Endothelial cell of umbilical vein (primary cell): ENCODE results near the gene DDX31. TPM values are rescaled to one million over a fixed set of nuclear protein-coding genes. Genes with fewer than 3 reads are reported as not detected.
"Not testable (repeated sequence)": the region's sequence is repeated elsewhere in the genome, so short reads cannot be mapped to it uniquely, and the experiment has no call there.

Source experiments
- Bru-seq: library from RNA; stranded (reverse); fragments of 400-500 nt; gene quantifications from one replicate; lab custom pipeline; 2021; lab: Mats Ljungman, UMichigan
- BruChase-seq, 2 experiments: library from RNA; stranded (reverse); fragments of 400-500 nt; gene quantifications; one replicate each; lab custom pipeline; 2021; lab: Mats Ljungman, UMichigan
- BruUV-seq: library from RNA; stranded (reverse); fragments of 400-500 nt; replicated peaks from 2 replicates; lab custom pipeline; 2021; lab: Mats Ljungman, UMichigan
- CTCF ChIA-PET: fragments of 300-600, 350-600 bp; sonication (Branson Sonifier 250); formaldehyde crosslinking; loops from one replicate; lab custom pipeline; 2021; ENCODE audit warnings: antibody characterized with exemption, inconsistent platforms; lab: Charles Lee
- POLR2A ChIA-PET: fragments of 300-600, 350-600 bp; sonication (Branson Sonifier 250); formaldehyde crosslinking; loops from one replicate; lab custom pipeline; 2021; ENCODE audit warnings: antibody characterized with exemption, inconsistent platforms; lab: Charles Lee
- DNase-seq: peaks from one replicate; pipeline ENCODE4 v3.0.0-alpha.2; 2011; ENCODE audit warnings: low read depth, low spot score
- FAIRE-seq: peaks from 2 replicates; lab custom pipeline; 2011; peaks lifted over from hg19 to GRCh38; lab: Jason Lieb, UNC
- H2AFZ ChIP-seq: 2 replicates; pipeline ENCODE4 v1.6.0; 2012; ENCODE audit warnings: low read depth, low read length, control low read depth, inconsistent platforms
- H3K27ac ChIP-seq: 2 replicates; pipeline ENCODE4 v1.5.1; 2011; ENCODE audit warnings: low read depth, mild to moderate bottlenecking, control low read depth, low read length, moderate library complexity; ENCODE audit not compliant: insufficient read depth
- H3K27me3 ChIP-seq, 2 experiments: 2 replicates each; pipeline versions ENCODE4 v1.6.0 to v1.6.1; 2011; ENCODE audit warnings: low read length in 2 of 2, mixed read lengths in 1 of 2; ENCODE audit not compliant: control insufficient read depth in 2 of 2, insufficient read depth in 2 of 2
- H3K36me3 ChIP-seq, 2 experiments: 2 replicates in 1 of 2; 3 replicates in 1 of 2; pipeline ENCODE4 v1.5.1; 2011; ENCODE audit warnings: low read length in 2 of 2, mild to moderate bottlenecking in 1 of 2, moderate library complexity in 1 of 2; ENCODE audit not compliant: control insufficient read depth in 2 of 2, insufficient read depth in 2 of 2; ENCODE audit errors: extremely low read depth in 1 of 2
- H3K4me1 ChIP-seq: 3 replicates; pipeline ENCODE4 v1.5.1; 2011; ENCODE audit warnings: mild to moderate bottlenecking, low read length; ENCODE audit not compliant: control insufficient read depth, insufficient read depth; ENCODE audit errors: extremely low read depth
- H3K4me2 ChIP-seq: 2 replicates; pipeline ENCODE4 v1.6.1; 2011; ENCODE audit warnings: low read length, control low read depth, mixed read lengths; ENCODE audit not compliant: insufficient read depth
- H3K4me3 ChIP-seq, 3 experiments: fragments of 200-600 bp in 1 of 3; sonication (generic), shearing (Covaris generic) in 1 of 3; replicated peaks in 1 of 3; 2 replicates each; pipeline ENCODE4 v1.5.1; 2011 to 2016; ENCODE audit warnings: control low read depth in 3 of 3, low read length in 3 of 3, mild to moderate bottlenecking in 2 of 3, inconsistent platforms in 1 of 3, low read depth in 1 of 3, moderate library complexity in 1 of 3; ENCODE audit not compliant: insufficient read depth in 1 of 3
- H3K79me2 ChIP-seq: 2 replicates; pipeline ENCODE4 v1.6.0; 2012; ENCODE audit warnings: low read length, inconsistent platforms; ENCODE audit not compliant: control insufficient read depth, insufficient read depth
- H3K9ac ChIP-seq: replicated peaks from 2 replicates; pipeline ENCODE3; 2011; ENCODE audit warnings: low read length, control low read depth; ENCODE audit not compliant: insufficient read depth; ENCODE audit errors: extremely low read depth
- H3K9me1 ChIP-seq: replicated peaks from 3 replicates; pipeline ENCODE4 v1.6.0; 2011; ENCODE audit warnings: mild to moderate bottlenecking, low read length; ENCODE audit not compliant: control insufficient read depth, insufficient read depth; ENCODE audit errors: extremely low read depth
- H3K9me3 ChIP-seq: replicated peaks from 2 replicates; pipeline ENCODE4 v1.5.1; 2012; ENCODE audit warnings: low read length, inconsistent platforms; ENCODE audit not compliant: control insufficient read depth, insufficient read depth
- H4K20me1 ChIP-seq: replicated peaks from 2 replicates; pipeline ENCODE3; 2011; ENCODE audit warnings: mild to moderate bottlenecking, low read length; ENCODE audit not compliant: control insufficient read depth, insufficient read depth; ENCODE audit errors: extremely low read depth
- EZH2 ChIP-seq: IDR thresholded peaks from 2 replicates; pipeline ENCODE4 v1.6.1; 2012; ENCODE audit warnings: borderline replicate concordance, low read depth, mild to moderate bottlenecking, moderate library complexity, low read length, inconsistent platforms; ENCODE audit not compliant: severe bottlenecking
- FOS ChIP-seq: IDR thresholded peaks from 2 replicates; pipeline ENCODE4 v1.6.1; 2011; ENCODE audit warnings: mild to moderate bottlenecking, low read length, moderate library complexity, borderline replicate concordance; ENCODE audit not compliant: insufficient read depth
- GATA2 ChIP-seq: IDR thresholded peaks from 2 replicates; pipeline ENCODE4 v1.7.0; 2011; ENCODE audit warnings: low read depth, mild to moderate bottlenecking, moderate library complexity, mixed read lengths, low read length; ENCODE audit not compliant: insufficient read length, insufficient read depth
- JUN ChIP-seq: IDR thresholded peaks from 2 replicates; pipeline ENCODE4 v1.6.1; 2011; ENCODE audit warnings: borderline replicate concordance, low read depth; ENCODE audit not compliant: insufficient read length, insufficient read depth
- MAX ChIP-seq: IDR thresholded peaks from 2 replicates; pipeline ENCODE4 v1.6.1; 2011; ENCODE audit not compliant: insufficient read depth, insufficient read length
- MYC ChIP-seq: IDR thresholded peaks from one replicate; pipeline ENCODE4 v1.6.1; 2011; ENCODE audit warnings: mild to moderate bottlenecking, low read depth, low read length
- POLR2A ChIP-seq: IDR thresholded peaks from 2 replicates; pipeline ENCODE4 v1.6.1; 2012; ENCODE audit warnings: low read depth, mild to moderate bottlenecking, control low read depth, low read length
- POLR2AphosphoS5 ChIP-seq: IDR thresholded peaks from 2 replicates; pipeline ENCODE4 v1.6.1; 2012; ENCODE audit warnings: low read depth, mild to moderate bottlenecking, control low read depth, low read length, moderate library complexity; ENCODE audit not compliant: insufficient read depth
- dilution Hi-C: fragments of 300-500 bp; cut with MboI; formaldehyde crosslinking; loops from one replicate; pipeline ENCODE4 v1.15.0; 2019; ENCODE audit warnings: low sequenced_read_pairs; ENCODE audit not compliant: extremely low pct_ligation_motif_present
- intact Hi-C: fragments of 100-400 bp; cut with micrococcal nuclease; formaldehyde crosslinking; loops from one replicate; pipeline ENCODE4 v1.10.0; 2022
- long read RNA-seq: library from polyadenylated mRNA; stranded (forward); transcript quantifications from one replicate; pipeline ENCODE4 v2.0.0, GENCODE V29; 2021
- polyA minus RNA-seq, 3 experiments: library from RNA; depleted of rRNA, polyadenylated mRNA; stranded (reverse); fragments of >200 nt; gene quantifications; 1 replicate in 1 of 3; 2 replicates in 2 of 3; pipeline ENCODE4 v1.2.3, GENCODE V29; 2011
- polyA plus RNA-seq, 4 experiments: library from polyadenylated mRNA; depleted of rRNA in 3 of 4; stranded (reverse) in 3 of 4; unstranded in 1 of 4; fragments of >200 nt; gene quantifications; 2 replicates each; pipeline versions ENCODE4 v1.2.1 to v1.2.3, GENCODE V29; 2011 to 2012; ENCODE audit warnings: missing spikeins in 1 of 4
- total RNA-seq: library from RNA; stranded (reverse); gene quantifications from 2 replicates; pipeline ENCODE4 v1.2.3, GENCODE V29; 2021
- TF ChIP-seq, protein P1 (sequence below), 2 donors: IDR thresholded peaks; 1 replicate in 1 of 2; 2 replicates in 1 of 2; pipeline ENCODE4 v1.5.1; 2011; ENCODE audit warnings: low read length in 2 of 2, mild to moderate bottlenecking in 2 of 2, moderate library complexity in 2 of 2, control low read depth in 1 of 2, inconsistent platforms in 1 of 2, low read depth in 1 of 2; ENCODE audit not compliant: insufficient read depth in 1 of 2; ENCODE audit errors: extremely low read depth in 1 of 2

DDX31 gene
- total RNA-seq (16.3 and 16.4 TPM in 2 replicates), polyA plus RNA-seq (6.6 and 8.0 TPM in 2 replicates), polyA minus RNA-seq (15.0 and 15.5 TPM in 2 replicates), Bru-seq, nascent RNA (percentile 75 among the genes with signal in this experiment), BruChase-seq, experiment 1, labeled RNA remaining after a 6-hour chase (percentile 61 among the genes with signal in this experiment), BruChase-seq, experiment 2, labeled RNA remaining after a 2-hour chase (percentile 77 among the genes with signal in this experiment)
- 9.3 and 10.0 TPM in 2 replicates for polyA plus RNA-seq (2011; cell fraction: cytosol; rRNA removed)
- 21.6 and 23.3 TPM in 2 replicates for polyA plus RNA-seq (2011; cell fraction: nucleus; rRNA removed)
- 15.2 and 15.4 TPM in 2 replicates for polyA plus RNA-seq (2012)
- polyA minus RNA-seq (2011; cell fraction: cytosol; rRNA and poly(A)+ RNA removed) = 28.3 TPM
- 19.7 and 24.4 TPM in 2 replicates for polyA minus RNA-seq (2011; cell fraction: nucleus; rRNA and poly(A)+ RNA removed)
- long read RNA-seq, full-length matches to known transcripts = 19 of 29 reads
- long read RNA-seq, partial matches to known transcripts = 3 of 29 reads
- long read RNA-seq, other reads (novel, unspliced or antisense) = 7 of 29 reads

- dilution Hi-C loops (no loop called here), intact Hi-C loops (loop anchor here (1.0 to 10.0 kb wide), 4 partner anchors 105 to 275 kb away; partner anchors contain the start of genes CFAP77 and TSC1)
- Histone ChIP-seq H3K27me3 (no peaks in the 10 kb centered on the region), H3K27ac (peak within 1 kb of the TSS; percentile 90), H4K20me1 (no peaks in the 10 kb centered on the region), H3K4me2 (peak within 1 kb of the TSS; percentile 88), H3K9ac (peak within 1 kb of the TSS; percentile 99), H3K4me1 (peaks cover 21% of the 10 kb centered on the region), H2AFZ (peak within 1 kb of the TSS; percentile 91), H3K36me3 (no peaks in the 10 kb centered on the region), H3K9me1 (no peaks in the 10 kb centered on the region), H3K79me2 (peaks cover 79% of the 10 kb centered on the region), H3K9me3 (no peaks in the 10 kb centered on the region), H3K4me3 (peak within 1 kb of the TSS; percentile 74 to 92 (median 78))
- TF ChIP-seq, protein P1, sequence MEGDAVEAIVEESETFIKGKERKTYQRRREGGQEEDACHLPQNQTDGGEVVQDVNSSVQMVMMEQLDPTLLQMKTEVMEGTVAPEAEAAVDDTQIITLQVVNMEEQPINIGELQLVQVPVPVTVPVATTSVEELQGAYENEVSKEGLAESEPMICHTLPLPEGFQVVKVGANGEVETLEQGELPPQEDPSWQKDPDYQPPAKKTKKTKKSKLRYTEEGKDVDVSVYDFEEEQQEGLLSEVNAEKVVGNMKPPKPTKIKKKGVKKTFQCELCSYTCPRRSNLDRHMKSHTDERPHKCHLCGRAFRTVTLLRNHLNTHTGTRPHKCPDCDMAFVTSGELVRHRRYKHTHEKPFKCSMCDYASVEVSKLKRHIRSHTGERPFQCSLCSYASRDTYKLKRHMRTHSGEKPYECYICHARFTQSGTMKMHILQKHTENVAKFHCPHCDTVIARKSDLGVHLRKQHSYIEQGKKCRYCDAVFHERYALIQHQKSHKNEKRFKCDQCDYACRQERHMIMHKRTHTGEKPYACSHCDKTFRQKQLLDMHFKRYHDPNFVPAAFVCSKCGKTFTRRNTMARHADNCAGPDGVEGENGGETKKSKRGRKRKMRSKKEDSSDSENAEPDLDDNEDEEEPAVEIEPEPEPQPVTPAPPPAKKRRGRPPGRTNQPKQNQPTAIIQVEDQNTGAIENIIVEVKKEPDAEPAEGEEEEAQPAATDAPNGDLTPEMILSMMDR (IDR thresholded peaks at IDR 0.05; ENCODE audit: extremely low read depth in 1 of 2, insufficient read depth in 1 of 2, low read depth in 1 of 2, low read length in 2 of 2) = peak in 1 of 2 donors; percentile 3
- TF ChIP-seq EZH2 (no peak), GATA2 (no peak), POLR2A (peak; percentile 81), JUN (no peak), POLR2AphosphoS5 (peak; percentile 81), FOS (no peak), MYC (peak; percentile 92), MAX (peak; percentile 83)
- BruUV-seq = no TSS peak
- POLR2A ChIA-PET = interaction anchor here (0.7 kb wide), 1 partner anchor 109 kb away, joined by 6 read pairs; no protein-coding TSS in a partner anchor
- CTCF ChIA-PET = interaction anchor here (1.8 to 4.0 kb wide), 4 partner anchors 24 to 231 kb away, joined by 4 to 15 read pairs (median 10); no protein-coding TSS in a partner anchor
- FAIRE-seq (peak; percentile 81), DNase-seq (peak; percentile 78)
These were observed at the start of gene DDX31 for GRCh38 chr9:132669698-132670456. TSS of gene DDX31 (minus strand) at chr9:132669983. CDS start at chr9:132669934, 49 bp downstream.

GRCh38 chr9:132718381-132718928 is 48.7 kb upstream of the DDX31 start:
- DNase-seq, H3K36me3 ChIP-seq, H3K4me3 ChIP-seq, POLR2A ChIA-PET, H3K79me2 ChIP-seq, BruUV-seq, intact Hi-C loops, H3K4me2 ChIP-seq, dilution Hi-C loops, H3K9me3 ChIP-seq, H3K27me3 ChIP-seq, H3K4me1 ChIP-seq, H4K20me1 ChIP-seq, H2AFZ ChIP-seq, H3K9me1 ChIP-seq, FAIRE-seq, H3K9ac ChIP-seq, H3K27ac ChIP-seq: not testable (repeated sequence)
- CTCF ChIA-PET = interaction anchor here (0.9 kb wide), 1 partner anchor 40 kb away, joined by 3 read pairs; no protein-coding TSS in a partner anchor
